Hepatocyte (in vitro differentiated cells): ENCODE results near the gene ADD2.

Experiments
- EZH2phosphoT487 ChIP-seq: fragments of 200-600 bp; sonication (generic); IDR thresholded peaks from one replicate; pipeline ENCODE4 v1.6.1; 2018; ENCODE audit warnings: antibody characterized with exemption, mild to moderate bottlenecking, low read depth, moderate library complexity; ENCODE audit not compliant: unreplicated experiment, severe bottlenecking
- TF ChIP-seq, protein P1 (sequence below): fragments of 200-600 bp; sonication (generic); IDR thresholded peaks from 2 replicates; pipeline ENCODE4 v1.5.1; 2016; ENCODE audit warnings: antibody characterized with exemption, mild to moderate bottlenecking; ENCODE audit not compliant: poor library complexity

DNA sequence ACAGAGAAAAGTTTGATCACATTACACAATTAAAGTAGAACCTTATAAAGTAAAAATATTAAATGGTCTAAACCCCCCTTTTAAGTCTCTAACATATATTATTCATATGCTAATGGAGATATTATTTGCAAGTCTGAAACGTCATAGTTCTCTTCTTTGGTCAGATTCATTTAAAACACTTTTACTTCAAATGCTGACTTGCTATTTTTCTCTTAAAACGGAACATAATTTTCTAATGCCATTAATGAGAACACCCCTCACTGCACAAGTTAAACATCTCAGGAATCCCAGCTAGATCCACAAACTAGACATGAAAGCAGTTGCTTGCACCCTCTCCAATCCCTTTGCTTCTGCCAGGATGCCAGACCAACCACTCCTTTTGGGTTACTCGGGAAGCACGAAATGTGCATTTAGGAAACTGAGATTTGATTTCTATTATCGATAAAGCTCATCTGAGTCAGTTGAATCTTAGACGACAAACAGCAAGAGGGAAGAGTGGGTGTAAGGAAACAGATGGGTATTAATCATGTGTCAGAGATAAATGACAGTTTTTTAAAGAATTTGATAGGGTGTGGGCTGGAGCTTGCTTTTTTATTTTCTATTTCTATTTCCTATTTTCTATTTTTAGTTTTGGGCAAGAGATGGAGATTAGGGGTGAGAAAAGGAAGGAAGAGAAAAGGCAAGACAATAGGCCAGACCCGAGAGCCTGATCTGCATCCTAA lies 1.5 kb downstream of the ADD2 start:
- TF ChIP-seq EZH2phosphoT487: no peak
- TF ChIP-seq, protein P1, sequence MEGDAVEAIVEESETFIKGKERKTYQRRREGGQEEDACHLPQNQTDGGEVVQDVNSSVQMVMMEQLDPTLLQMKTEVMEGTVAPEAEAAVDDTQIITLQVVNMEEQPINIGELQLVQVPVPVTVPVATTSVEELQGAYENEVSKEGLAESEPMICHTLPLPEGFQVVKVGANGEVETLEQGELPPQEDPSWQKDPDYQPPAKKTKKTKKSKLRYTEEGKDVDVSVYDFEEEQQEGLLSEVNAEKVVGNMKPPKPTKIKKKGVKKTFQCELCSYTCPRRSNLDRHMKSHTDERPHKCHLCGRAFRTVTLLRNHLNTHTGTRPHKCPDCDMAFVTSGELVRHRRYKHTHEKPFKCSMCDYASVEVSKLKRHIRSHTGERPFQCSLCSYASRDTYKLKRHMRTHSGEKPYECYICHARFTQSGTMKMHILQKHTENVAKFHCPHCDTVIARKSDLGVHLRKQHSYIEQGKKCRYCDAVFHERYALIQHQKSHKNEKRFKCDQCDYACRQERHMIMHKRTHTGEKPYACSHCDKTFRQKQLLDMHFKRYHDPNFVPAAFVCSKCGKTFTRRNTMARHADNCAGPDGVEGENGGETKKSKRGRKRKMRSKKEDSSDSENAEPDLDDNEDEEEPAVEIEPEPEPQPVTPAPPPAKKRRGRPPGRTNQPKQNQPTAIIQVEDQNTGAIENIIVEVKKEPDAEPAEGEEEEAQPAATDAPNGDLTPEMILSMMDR: no peak
